MCF 10A (cell line): ENCODE measurements around the gene ZNF418. TPM values are rescaled to one million over a fixed set of nuclear protein-coding genes. Genes with fewer than 3 reads are reported as not detected.
"Not testable (repeated sequence)": the region's sequence is repeated elsewhere in the genome, so short reads cannot be mapped to it uniquely, and the experiment has no call there.

Source experiments
- BruUV-seq: library from RNA; stranded (reverse); fragments of 400-500 nt; replicated peaks from 2 replicates; lab custom pipeline; 2021; lab: Mats Ljungman, UMichigan
- CTCF ChIA-PET: fragments of 300-600 bp; sonication (Branson Sonifier 250); formaldehyde crosslinking; extraction: SDS; loops from one replicate; lab custom pipeline; 2021; ENCODE audit warnings: antibody characterized with exemption, inconsistent platforms; lab: Yijun Ruan, JAX
- POLR2A ChIA-PET: fragments of 300-600, 350-650 bp; sonication (Branson Sonifier 250); formaldehyde crosslinking; extraction: SDS; loops from one replicate; lab custom pipeline; 2020; ENCODE audit warnings: antibody characterized with exemption, inconsistent platforms; lab: Yijun Ruan, JAX
- DNase-seq: peaks from one replicate; pipeline ENCODE4 v3.0.0-alpha.2; 2018; ENCODE audit not compliant: unreplicated experiment
- H3K27ac Mint-ChIP-seq: one replicate; pipeline ENCODE4 v1.8.0; 2022; ENCODE audit warnings: mild to moderate bottlenecking, low read depth, mixed read lengths; ENCODE audit not compliant: unreplicated experiment
- H3K27me3 Mint-ChIP-seq: one replicate; pipeline ENCODE4 v1.8.0; 2022; ENCODE audit warnings: mixed read lengths; ENCODE audit not compliant: insufficient read depth, unreplicated experiment
- H3K36me3 Mint-ChIP-seq: one replicate; pipeline ENCODE4 v1.8.0; 2022; ENCODE audit warnings: mild to moderate bottlenecking, moderate library complexity, mixed read lengths; ENCODE audit not compliant: insufficient read depth, unreplicated experiment
- H3K4me1 Mint-ChIP-seq: one replicate; pipeline ENCODE4 v1.8.0; 2022; ENCODE audit warnings: mixed read lengths; ENCODE audit not compliant: insufficient read depth, unreplicated experiment
- H3K4me3 Mint-ChIP-seq: one replicate; pipeline ENCODE4 v1.8.0; 2022; ENCODE audit warnings: mild to moderate bottlenecking, moderate library complexity, mixed read lengths; ENCODE audit not compliant: unreplicated experiment
- H3K9me3 Mint-ChIP-seq: one replicate; pipeline ENCODE4 v1.8.0; 2022; ENCODE audit warnings: mixed read lengths; ENCODE audit not compliant: unreplicated experiment
- CTCF ChIP-seq: fragments of 200-600 bp; IDR thresholded peaks from one replicate; pipeline ENCODE4 v1.8.0; 2022; ENCODE audit warnings: antibody characterized with exemption, mild to moderate bottlenecking; ENCODE audit not compliant: unreplicated experiment
- intact Hi-C: fragments of 100-400 bp; cut with micrococcal nuclease; formaldehyde crosslinking; loops from 2 replicates; pipeline ENCODE4 v1.14.1; 2022
- total RNA-seq: library from RNA; stranded (reverse); gene quantifications from 2 replicates; pipeline ENCODE4 v1.2.3, GENCODE V29; 2022

Gene ZNF418
- total RNA-seq, 1 experiment from 2014 or later = not detected

GRCh38 chr19:57941593-57941992 lies 6.4 kb upstream of the ZNF418 start:
- no TSS peak for BruUV-seq
- no peak overlapping the region for H3K4me3 Mint-ChIP-seq
- intact Hi-C loops = no loop called here
- POLR2A ChIA-PET = no interaction called here
- H3K9me3 Mint-ChIP-seq = peaks cover 43% of the 10 kb centered on the region
- no peak for TF ChIP-seq CTCF
- no peaks in the 10 kb centered on the region for H3K27me3 Mint-ChIP-seq
- CTCF ChIA-PET = no interaction called here
- no peak for DNase-seq
- no peaks in the 10 kb centered on the region for H3K4me1 Mint-ChIP-seq
- no peak overlapping the region for H3K27ac Mint-ChIP-seq
- no peaks in the 10 kb centered on the region for H3K36me3 Mint-ChIP-seq

- no peak for DNase-seq
- Mint-ChIP-seq H3K4me1 (no peaks in the 10 kb centered on the region), H3K9me3 (peaks cover 31% of the 10 kb centered on the region), H3K36me3 (no peaks in the 10 kb centered on the region), H3K27ac (no peak overlapping the region), H3K27me3 (no peaks in the 10 kb centered on the region), H3K4me3 (no peak overlapping the region)
- BruUV-seq = no TSS peak
- POLR2A ChIA-PET = no interaction called here
- CTCF ChIA-PET = interaction anchor here (0.7 kb wide), 2 partner anchors 241 to 346 kb away, joined by 3 read pairs; no protein-coding TSS in a partner anchor
- no peak for TF ChIP-seq CTCF
- intact Hi-C loops = no loop called here
These were observed 529 bp upstream of the ZNF418 start for GRCh38 chr19:57935731-57936130.

- Mint-ChIP-seq H3K4me1 (no peaks in the 10 kb centered on the region), H3K9me3 (peaks cover 9% of the 10 kb centered on the region), H3K4me3 (no peak overlapping the region), H3K27ac (no peak overlapping the region), H3K27me3 (no peaks in the 10 kb centered on the region), H3K36me3 (no peaks in the 10 kb centered on the region)
- DNase-seq = no peak
- ChIA-PET CTCF (no interaction called here), POLR2A (no interaction called here)
- TF ChIP-seq CTCF = no peak
- intact Hi-C loops = no loop called here
- BruUV-seq = no TSS peak
These were observed 7.6 kb downstream of the ZNF418 start for GRCh38 chr19:57927587-57927986.

GRCh38 chr19:57916168-57916995 lies 18.8 kb downstream of the ZNF418 start, which contains the start of gene ZNF417:
TSS of gene ZNF417 (minus strand) at chr19:57916592. CDS start at chr19:57916411, 181 bp downstream.
- CTCF ChIA-PET = interaction anchor here (0.8 to 1.4 kb wide), 2 partner anchors 9 to 13 kb away, joined by 5 to 7 read pairs; no protein-coding TSS in a partner anchor
- not testable (repeated sequence) for H3K4me1 Mint-ChIP-seq, H3K27me3 Mint-ChIP-seq
- peak within 1 kb of the TSS; percentile 94 for H3K27ac Mint-ChIP-seq
- intact Hi-C loops = loop anchor here (10.0 kb wide), 1 partner anchor 342 kb away; the partner anchor contains the start of gene ZNF416
- POLR2A ChIA-PET = interaction anchor here (0.6 to 1.4 kb wide), 3 partner anchors 30 to 446 kb away, joined by 3 to 7 read pairs (median 4); partner anchors contain the start of genes ZNF497 and ZNF551
- peak; percentile 94 for DNase-seq
- peak within 1 kb of the TSS; percentile 93 for H3K4me3 Mint-ChIP-seq
- H3K9me3 Mint-ChIP-seq = peaks cover 25% of the 10 kb centered on the region
- H3K36me3 Mint-ChIP-seq = peaks cover 30% of the 10 kb centered on the region
- TSS peak; percentile 65 for BruUV-seq
